HepG2 (cell line): Measurements from ENCODE around the gene CD151. TPM values are rescaled to one million over a fixed set of nuclear protein-coding genes. Genes with fewer than 3 reads are reported as not detected.
A peak's percentile ranks its signal among the peaks of the same experiment; 100 is the strongest.

ENCODE experiments used
- AGO2 ChIP-seq: fragments of 200-400 bp; formaldehyde crosslinking; optimal IDR thresholded peaks from 2 replicates; pipeline ENCODE3; 2017; ENCODE audit warnings: mild to moderate bottlenecking, low read depth, low read length, moderate library complexity
- ARID2 ChIP-seq: sonication (generic); formaldehyde crosslinking; IDR thresholded peaks from 2 replicates; pipeline ENCODE4 v1.8.1; 2022; ENCODE audit warnings: mild to moderate bottlenecking, missing genetic modification reagents, borderline replicate concordance
- CBFB ChIP-seq: sonication (generic); formaldehyde crosslinking; IDR thresholded peaks from 2 replicates; pipeline ENCODE4 v1.4.0; 2020; ENCODE audit warnings: missing genetic modification reagents
- FOXO1 ChIP-seq: sonication (generic); formaldehyde crosslinking; IDR thresholded peaks from 2 replicates; pipeline ENCODE4 v1.4.0; 2020; ENCODE audit warnings: missing genetic modification reagents
- KDM2A ChIP-seq: sonication (generic); formaldehyde crosslinking; IDR thresholded peaks from 2 replicates; pipeline ENCODE4 v1.4.0; 2020; ENCODE audit warnings: low read depth, missing genetic modification reagents, borderline replicate concordance
- RBFOX2 ChIP-seq: fragments of 200-400 bp; formaldehyde crosslinking; IDR thresholded peaks from 2 replicates; pipeline ENCODE4 v1.6.1; 2017; ENCODE audit warnings: low read depth, mild to moderate bottlenecking, low read length
- TBL1XR1 ChIP-seq: fragments of 150-350 bp; IDR thresholded peaks from 2 replicates; pipeline ENCODE4 v1.6.1; 2014; ENCODE audit warnings: borderline replicate concordance, low read length; ENCODE audit not compliant: partially characterized antibody
- ZBTB40 ChIP-seq, 2 experiments: fragments of 450-650 bp in 1 of 2; sonication (generic) in 1 of 2; formaldehyde crosslinking in 1 of 2; IDR thresholded peaks; 2 replicates each; pipeline versions ENCODE4 v1.6.1 to v1.8.0; 2016 to 2022; ENCODE audit warnings: antibody characterized with exemption in 1 of 2, mild to moderate bottlenecking in 1 of 2, missing genetic modification reagents in 1 of 2
- ZFX ChIP-seq: sonication (generic); formaldehyde crosslinking; IDR thresholded peaks from 2 replicates; pipeline ENCODE4 v1.4.0; 2020; ENCODE audit warnings: mild to moderate bottlenecking, low read depth, missing genetic modification reagents, moderate library complexity
- ZNF746 ChIP-seq: sonication (generic); formaldehyde crosslinking; IDR thresholded peaks from 2 replicates; pipeline ENCODE4 v1.8.0; 2022; ENCODE audit warnings: mild to moderate bottlenecking, missing genetic modification reagents
- polyA plus RNA-seq, 8 experiments: library from polyadenylated mRNA; depleted of rRNA in 3 of 8; stranded (reverse) in 7 of 8; unstranded in 1 of 8; fragments of >200 nt; fragmentation: Illumina TruSeq in 4 of 8; extraction: Trizol in 4 of 8; gene quantifications; 2 replicates each; pipeline versions ENCODE4 v1.2.1 to v1.2.3, GENCODE V29; 2011 to 2016; ENCODE audit warnings: low read depth in 4 of 8, missing spikeins in 1 of 8, mixed read lengths in 1 of 8; ENCODE audit not compliant: insufficient read depth in 1 of 8
- total RNA-seq, 5 experiments: library from RNA; depleted of rRNA; stranded (reverse); fragments of >200 nt; fragmentation: Illumina TruSeq; extraction: Trizol; gene quantifications; 2 replicates each; pipeline ENCODE4 v1.2.3, GENCODE V29; 2016; ENCODE audit warnings: low read depth in 1 of 5
- TF ChIP-seq, protein P1 (sequence below): sonication (generic); formaldehyde crosslinking; IDR thresholded peaks from 2 replicates; pipeline ENCODE4 v1.5.1; 2020; ENCODE audit warnings: mild to moderate bottlenecking, moderate library complexity, missing genetic modification reagents
- TF ChIP-seq, protein P2 (sequence below): sonication (generic); formaldehyde crosslinking; IDR thresholded peaks from 2 replicates; pipeline ENCODE4 v1.4.0; 2020; ENCODE audit warnings: missing genetic modification reagents, borderline replicate concordance
- TF ChIP-seq, protein P3 (sequence below): sonication (generic); formaldehyde crosslinking; IDR thresholded peaks from 2 replicates; pipeline ENCODE4 v1.5.0; 2020; ENCODE audit warnings: missing genetic modification reagents, mild to moderate bottlenecking, borderline replicate concordance

Gene CD151
- total and polyA plus RNA-seq, 2 of the 13 experiments (the other 11 are each of a cell fraction or from before 2014, with no cell fraction given): 125 to 197 TPM

- TF ChIP-seq, protein P1, sequence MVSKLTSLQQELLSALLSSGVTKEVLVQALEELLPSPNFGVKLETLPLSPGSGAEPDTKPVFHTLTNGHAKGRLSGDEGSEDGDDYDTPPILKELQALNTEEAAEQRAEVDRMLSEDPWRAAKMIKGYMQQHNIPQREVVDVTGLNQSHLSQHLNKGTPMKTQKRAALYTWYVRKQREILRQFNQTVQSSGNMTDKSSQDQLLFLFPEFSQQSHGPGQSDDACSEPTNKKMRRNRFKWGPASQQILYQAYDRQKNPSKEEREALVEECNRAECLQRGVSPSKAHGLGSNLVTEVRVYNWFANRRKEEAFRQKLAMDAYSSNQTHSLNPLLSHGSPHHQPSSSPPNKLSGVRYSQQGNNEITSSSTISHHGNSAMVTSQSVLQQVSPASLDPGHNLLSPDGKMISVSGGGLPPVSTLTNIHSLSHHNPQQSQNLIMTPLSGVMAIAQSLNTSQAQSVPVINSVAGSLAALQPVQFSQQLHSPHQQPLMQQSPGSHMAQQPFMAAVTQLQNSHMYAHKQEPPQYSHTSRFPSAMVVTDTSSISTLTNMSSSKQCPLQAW: peak; percentile 62; the same call in 1 of the 2 replicates
- TF ChIP-seq, protein P2, sequence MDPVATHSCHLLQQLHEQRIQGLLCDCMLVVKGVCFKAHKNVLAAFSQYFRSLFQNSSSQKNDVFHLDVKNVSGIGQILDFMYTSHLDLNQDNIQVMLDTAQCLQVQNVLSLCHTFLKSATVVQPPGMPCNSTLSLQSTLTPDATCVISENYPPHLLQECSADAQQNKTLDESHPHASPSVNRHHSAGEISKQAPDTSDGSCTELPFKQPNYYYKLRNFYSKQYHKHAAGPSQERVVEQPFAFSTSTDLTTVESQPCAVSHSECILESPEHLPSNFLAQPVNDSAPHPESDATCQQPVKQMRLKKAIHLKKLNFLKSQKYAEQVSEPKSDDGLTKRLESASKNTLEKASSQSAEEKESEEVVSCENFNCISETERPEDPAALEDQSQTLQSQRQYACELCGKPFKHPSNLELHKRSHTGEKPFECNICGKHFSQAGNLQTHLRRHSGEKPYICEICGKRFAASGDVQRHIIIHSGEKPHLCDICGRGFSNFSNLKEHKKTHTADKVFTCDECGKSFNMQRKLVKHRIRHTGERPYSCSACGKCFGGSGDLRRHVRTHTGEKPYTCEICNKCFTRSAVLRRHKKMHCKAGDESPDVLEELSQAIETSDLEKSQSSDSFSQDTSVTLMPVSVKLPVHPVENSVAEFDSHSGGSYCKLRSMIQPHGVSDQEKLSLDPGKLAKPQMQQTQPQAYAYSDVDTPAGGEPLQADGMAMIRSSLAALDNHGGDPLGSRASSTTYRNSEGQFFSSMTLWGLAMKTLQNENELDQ (CRISPR knock-in tag): no peak
- peak; percentile 68 for TF ChIP-seq AGO2
- TF ChIP-seq RBFOX2: no peak
- 0 out of 2 replicates have a peak, but pooled peaks have one; percentile 26 for TF ChIP-seq CBFB (CRISPR knock-in tag)
- no peak for TF ChIP-seq FOXO1 (CRISPR knock-in tag)
- 0 out of 2 replicates have a peak, but pooled peaks have one; percentile 35 for TF ChIP-seq ZNF746 (CRISPR knock-in tag)
- TF ChIP-seq ZFX (CRISPR knock-in tag): peak; percentile 48; the same call in 1 of the 2 replicates
- TF ChIP-seq TBL1XR1: no peak
- no peak for TF ChIP-seq ARID2 (CRISPR knock-in tag)
- TF ChIP-seq KDM2A (CRISPR knock-in tag): peak; percentile 22; the same call in 1 of the 2 replicates
- TF ChIP-seq, protein P3, sequence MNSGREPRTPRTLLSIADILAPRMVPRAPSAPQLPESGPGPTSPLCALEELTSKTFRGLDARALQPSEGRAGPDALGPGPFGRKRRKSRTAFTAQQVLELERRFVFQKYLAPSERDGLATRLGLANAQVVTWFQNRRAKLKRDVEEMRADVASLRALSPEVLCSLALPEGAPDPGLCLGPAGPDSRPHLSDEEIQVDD (CRISPR knock-in tag): 0 out of 2 replicates have a peak, but pooled peaks have one; percentile 16
- no peak for TF ChIP-seq ZBTB40 (IDR thresholded peaks at IDR 0.05)
- 0 out of 2 replicates have a peak, but pooled peaks have one; percentile 36 for TF ChIP-seq ZBTB40 (CRISPR knock-in tag; IDR thresholded peaks at IDR 0.05)
Observed at GRCh38 chr11:803770-804598, 28.8 kb upstream of the CD151 start (continued).
